ENCODE results near the gene AIFM3. TPM values are rescaled to one million over a fixed set of nuclear protein-coding genes. Genes with fewer than 3 reads are reported as not detected.
A peak's percentile ranks its signal among the peaks of the same experiment; 100 is the strongest.

The AIFM3 gene
- total RNA-seq, 1 experiment from 2014 or later = 2.6 TPM

DNA sequence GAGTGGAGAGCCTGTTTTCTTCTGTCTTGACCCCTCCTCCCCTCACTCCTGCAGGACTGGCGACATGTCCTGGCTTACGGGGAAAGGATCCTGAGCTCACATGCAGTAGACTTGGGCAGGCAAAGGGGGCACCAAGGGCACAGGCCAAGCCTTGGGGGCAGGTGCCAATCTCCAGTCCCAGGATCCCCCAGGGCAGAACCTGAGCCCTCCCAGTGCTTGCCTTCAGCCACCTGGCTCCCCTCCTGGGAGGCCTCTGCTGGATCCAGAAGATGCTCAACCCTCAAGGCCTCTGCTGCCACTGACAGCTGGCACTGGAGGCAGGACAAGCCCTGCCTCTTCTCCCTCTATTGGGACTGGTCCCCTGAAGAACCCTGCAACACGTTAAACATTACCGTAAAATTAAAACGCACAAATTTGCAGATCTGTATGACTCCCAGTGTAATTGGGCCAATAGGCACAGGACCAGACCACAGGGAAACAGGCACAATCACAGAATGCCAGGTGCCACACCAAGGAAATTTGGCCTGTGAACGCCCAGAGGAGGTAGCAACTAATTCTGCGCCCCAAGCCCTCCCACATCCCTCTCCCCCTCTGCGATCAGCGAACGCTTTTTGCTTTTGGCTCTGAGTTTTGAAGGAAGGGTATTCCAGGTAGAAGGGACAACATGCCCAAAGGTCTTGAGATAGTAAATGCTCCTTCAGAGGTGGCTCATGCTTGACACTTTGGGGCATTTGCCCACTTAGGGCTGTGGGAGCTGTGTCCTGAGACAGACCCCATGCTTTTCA, 14.1 kb downstream of the AIFM3 start:
- TF ChIP-seq, protein P1, sequence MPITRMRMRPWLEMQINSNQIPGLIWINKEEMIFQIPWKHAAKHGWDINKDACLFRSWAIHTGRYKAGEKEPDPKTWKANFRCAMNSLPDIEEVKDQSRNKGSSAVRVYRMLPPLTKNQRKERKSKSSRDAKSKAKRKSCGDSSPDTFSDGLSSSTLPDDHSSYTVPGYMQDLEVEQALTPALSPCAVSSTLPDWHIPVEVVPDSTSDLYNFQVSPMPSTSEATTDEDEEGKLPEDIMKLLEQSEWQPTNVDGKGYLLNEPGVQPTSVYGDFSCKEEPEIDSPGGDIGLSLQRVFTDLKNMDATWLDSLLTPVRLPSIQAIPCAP (CRISPR knock-in tag; IDR thresholded peaks at IDR 0.05) = no peak
- TF ChIP-seq, protein P2, sequence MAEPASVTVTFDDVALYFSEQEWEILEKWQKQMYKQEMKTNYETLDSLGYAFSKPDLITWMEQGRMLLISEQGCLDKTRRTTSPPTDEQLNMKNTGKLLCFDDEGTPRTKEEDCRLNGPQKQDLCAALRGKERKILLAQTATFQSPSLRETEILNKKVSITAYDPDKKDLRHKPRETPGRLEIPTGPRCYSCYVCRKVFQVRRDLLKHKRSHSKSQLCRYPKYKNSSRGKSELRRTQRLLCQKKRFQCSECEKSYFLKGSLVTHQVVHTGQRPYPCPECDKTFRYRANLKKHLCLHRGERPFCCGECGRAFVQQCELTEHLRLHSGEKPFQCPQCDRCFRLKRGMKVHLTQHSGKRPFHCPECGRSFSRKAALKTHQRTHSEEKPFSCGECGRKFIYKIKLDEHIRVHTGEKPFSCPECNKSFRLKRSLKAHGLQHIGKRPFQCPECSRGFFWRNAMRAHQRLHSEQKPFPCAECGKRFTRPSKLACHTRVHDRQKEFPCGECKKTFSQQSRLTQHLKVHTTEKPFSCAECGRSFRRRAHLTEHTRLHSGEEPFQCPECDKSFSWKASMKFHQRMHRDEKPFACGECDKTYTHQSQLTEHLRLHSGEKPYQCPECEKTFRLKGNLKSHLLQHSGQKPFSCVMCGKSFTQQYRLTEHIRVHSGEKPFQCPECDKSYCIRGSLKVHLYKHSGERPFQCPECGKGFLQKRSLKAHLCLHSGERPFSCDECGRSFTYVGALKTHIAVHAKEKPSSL (CRISPR knock-in tag; conservative IDR thresholded peaks at IDR 0.05) = no peak
- no peak for TF ChIP-seq ZNF512 (CRISPR knock-in tag; IDR thresholded peaks at IDR 0.05; ENCODE audit: borderline replicate concordance)
- no peak for TF ChIP-seq GTF2I (CRISPR knock-in tag; conservative IDR thresholded peaks at IDR 0.05)
- no peak for TF ChIP-seq TP53 (CRISPR knock-in tag; IDR thresholded peaks at IDR 0.05)
- no peak for TF ChIP-seq ATF1 (CRISPR knock-in tag; IDR thresholded peaks at IDR 0.05)
- no peak for TF ChIP-seq ZNF263 (CRISPR knock-in tag; IDR thresholded peaks at IDR 0.05; ENCODE audit: low read depth)
- ChIA-PET CTCF (interaction anchor here (1.1 to 2.5 kb wide), 8 partner anchors 10 to 121 kb away, joined by 4 to 35 read pairs (median 11); partner anchors contain the start of gene CRKL), POLR2A (interaction anchor here (1.1 to 1.7 kb wide), 4 partner anchors 25 to 95 kb away, joined by 3 to 7 read pairs (median 4); partner anchors contain the start of gene P2RX6)
- DNase-seq (ENCODE audit: low spot score) = no peak
- Mint-ChIP-seq H3K27ac (peak overlapping the region; percentile 85), H3K36me3 (peaks cover 19% of the 10 kb centered on the region; the same call in 1 of the 2 replicates), H3K27me3 (ENCODE audit: low read depth) (peaks cover 32% of the 10 kb centered on the region), H3K4me1 (peaks cover 30% of the 10 kb centered on the region), H3K4me3 (peak overlapping the region; percentile 96), H3K9me3 (peaks cover 12% of the 10 kb centered on the region)
- ATAC-seq = no peak

DNA sequence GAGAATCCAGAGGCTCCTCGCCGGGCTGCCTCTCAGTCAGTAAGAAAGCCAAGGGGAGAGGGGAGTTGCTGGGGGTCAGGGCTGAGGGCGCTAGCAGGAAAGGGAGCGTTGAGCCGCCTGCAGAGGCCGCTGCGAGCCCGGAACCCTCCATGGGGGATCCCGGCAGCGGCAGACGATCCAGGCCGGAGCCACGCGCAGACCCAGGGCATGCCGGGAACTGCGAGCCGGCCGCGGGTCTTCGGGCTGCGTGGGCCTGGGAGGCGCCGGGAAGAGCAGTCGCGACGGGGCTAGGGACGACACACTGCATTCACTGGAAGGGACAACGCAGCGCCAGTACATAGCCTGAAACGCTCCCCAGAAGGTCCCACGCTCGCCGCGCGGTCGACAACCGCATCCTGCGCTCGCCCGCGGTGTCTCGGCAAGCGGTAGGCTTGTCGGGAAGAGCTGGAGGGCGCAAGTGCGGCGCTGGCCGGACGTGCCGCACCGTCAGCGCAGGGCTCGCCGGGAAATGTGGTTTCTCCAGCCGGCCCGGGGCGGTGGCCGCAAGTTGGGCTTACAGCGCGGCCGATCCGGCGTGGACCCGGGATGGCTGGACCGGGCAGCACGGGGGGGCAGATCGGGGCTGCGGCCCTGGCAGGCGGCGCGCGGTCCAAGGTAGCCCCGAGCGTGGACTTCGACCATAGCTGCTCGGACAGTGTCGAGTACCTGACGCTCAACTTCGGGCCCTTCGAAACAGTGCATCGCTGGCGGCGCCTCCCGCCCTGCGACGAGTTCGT, 14.9 kb downstream of the AIFM3 start, which contains the start of gene LZTR1:
TSS of gene LZTR1 (plus strand) at position 511 of the 776 bp plus-strand sequence. CDS start at position 586, 75 bp downstream.
- Mint-ChIP-seq H3K4me1 (peaks cover 30% of the 10 kb centered on the region), H3K4me3 (peak within 1 kb of the TSS; percentile 96), H3K36me3 (peaks cover 27% of the 10 kb centered on the region), H3K27ac (peak within 1 kb of the TSS; percentile 85), H3K9me3 (peaks cover 12% of the 10 kb centered on the region), H3K27me3 (ENCODE audit: low read depth) (peaks cover 32% of the 10 kb centered on the region)
- ATAC-seq (peak; percentile 69), DNase-seq (ENCODE audit: low spot score) (peak; percentile 81)
- ChIA-PET CTCF (interaction anchor here (0.6 to 2.5 kb wide), 26 partner anchors 9 to 677 kb away, joined by 3 to 35 read pairs (median 4); partner anchors contain the start of genes CRKL, P2RX6 and THAP7), POLR2A (interaction anchor here (0.6 to 1.7 kb wide), 13 partner anchors 11 to 96 kb away, joined by 3 to 11 read pairs (median 3); partner anchors contain the start of genes P2RX6 and THAP7)
- TF ChIP-seq ZBTB43 (CRISPR knock-in tag; IDR thresholded peaks at IDR 0.05) (peak; percentile 34; the same call in 1 of the 2 replicates), USF2 (CRISPR knock-in tag; IDR thresholded peaks at IDR 0.05) (no peak), SOX15 (CRISPR knock-in tag; IDR thresholded peaks at IDR 0.05) (no peak), FOXP1 (CRISPR knock-in tag; IDR thresholded peaks at IDR 0.05; ENCODE audit: borderline replicate concordance) (peak; percentile 92; the same call in 1 of the 2 replicates), RELA (CRISPR knock-in tag; IDR thresholded peaks at IDR 0.05; ENCODE audit: borderline replicate concordance) (peak; percentile 84; the same call in 1 of the 2 replicates), ARID4B (CRISPR knock-in tag; IDR thresholded peaks at IDR 0.05; ENCODE audit: borderline replicate concordance) (peak; percentile 80; the same call in 1 of the 2 replicates), E2F5 (CRISPR knock-in tag; IDR thresholded peaks at IDR 0.05) (0 out of 2 replicates have a peak, but pooled peaks have one; percentile 40), USF1 (CRISPR knock-in tag; IDR thresholded peaks at IDR 0.05) (peak; percentile 54; the same call in 1 of the 2 replicates)

Measured in WTC11 (cell line).